HCT116 (cell line): ENCODE measurements around the gene ATAD1. TPM values are rescaled to one million over a fixed set of nuclear protein-coding genes. Genes with fewer than 3 reads are reported as not detected.

Experiments used
- ATAC-seq: fragments of 200-7000 bp; cut with Tn5 transposase; 2 replicates; pipeline ENCODE4 v1.9.1; 2020; ENCODE audit warnings: mild to moderate bottlenecking, moderate library complexity
- BruUV-seq: library from RNA; stranded (reverse); fragments of 400-500 nt; replicated peaks from 2 replicates; lab custom pipeline; 2021; lab: Mats Ljungman, UMichigan
- CTCF ChIA-PET: fragments of 300-600 bp; sonication (Branson Sonifier 250); formaldehyde crosslinking; loops from one replicate; lab custom pipeline; 2021; ENCODE audit warnings: antibody characterized with exemption; lab: Charles Lee
- POLR2A ChIA-PET: fragments of 300-600, 350-600 bp; sonication (Branson Sonifier 250); formaldehyde crosslinking; loops from one replicate; lab custom pipeline; 2021; ENCODE audit warnings: antibody characterized with exemption; lab: Charles Lee
- RAD21 ChIA-PET, 2 experiments: fragments of 300-600 bp; sonication (Branson Sonifier 250); formaldehyde crosslinking; loops; one replicate each; lab custom pipeline; 2023; ENCODE audit warnings: low total read pairs in 2 of 2; ENCODE audit not compliant: uncharacterized antibody in 2 of 2, unreplicated experiment in 2 of 2, low non-redundant PET in 1 of 2; lab: Charles Lee
- DNase-seq: peaks from one replicate; pipeline ENCODE4 v3.0.0-alpha.2; 2010; ENCODE audit warnings: low read depth, low spot score
- H2AFZ ChIP-seq: fragments of 200-600 bp; shearing (Covaris generic), sonication (generic); 2 replicates; pipeline ENCODE4 v1.6.1; 2017; ENCODE audit warnings: low read depth, mixed run types, mixed read lengths, antibody characterized with exemption, low read length; ENCODE audit not compliant: poor library complexity, severe bottlenecking
- H3K27ac ChIP-seq: 2 replicates; pipeline ENCODE4 v1.5.1; 2012; ENCODE audit warnings: low read depth, low read length
- H3K27me3 ChIP-seq: fragments of 200-600 bp; sonication (generic); 2 replicates; pipeline ENCODE4 v1.6.1; 2016; ENCODE audit warnings: mixed run types, low read length, mixed read lengths; ENCODE audit not compliant: insufficient read depth
- H3K36me3 ChIP-seq, 2 experiments: fragments of 200-500 bp in 1 of 2; fragments of 200-600 bp in 1 of 2; sonication (Bioruptor generic) in 1 of 2; sonication (generic) in 1 of 2; 2 replicates each; pipeline versions ENCODE4 v1.5.1 to v1.6.1; 2014 to 2016; ENCODE audit warnings: low read length in 2 of 2, inconsistent platforms in 1 of 2, mixed read lengths in 1 of 2, mixed run types in 1 of 2; ENCODE audit not compliant: insufficient read depth in 2 of 2, control insufficient read depth in 1 of 2
- H3K4me1 ChIP-seq, 2 experiments: fragments of 200-600 bp in 1 of 2; sonication (generic) in 1 of 2; 2 replicates each; pipeline versions ENCODE4 v1.5.1 to v1.6.1; 2012 to 2017; ENCODE audit warnings: low read length in 2 of 2, inconsistent platforms in 1 of 2, mild to moderate bottlenecking in 1 of 2, mixed read lengths in 1 of 2, mixed run types in 1 of 2, moderate library complexity in 1 of 2; ENCODE audit not compliant: insufficient read depth in 2 of 2, control insufficient read depth in 1 of 2
- H3K4me2 ChIP-seq: fragments of 200-600 bp; sonication (generic); 2 replicates; pipeline ENCODE4 v1.6.1; 2017; ENCODE audit warnings: mixed run types, low read length, mixed read lengths
- H3K4me3 ChIP-seq, 2 experiments: fragments of 200-600 bp in 1 of 2; sonication (generic) in 1 of 2; replicated peaks in 1 of 2; 2 replicates each; pipeline ENCODE4 v1.5.1; 2011 to 2016; ENCODE audit warnings: low read length in 2 of 2, control low read depth in 1 of 2, low read depth in 1 of 2, mild to moderate bottlenecking in 1 of 2, mixed read lengths in 1 of 2, mixed run types in 1 of 2
- H3K79me2 ChIP-seq: fragments of 200-600 bp; sonication (generic); 2 replicates; pipeline ENCODE4 v1.6.1; 2017; ENCODE audit warnings: mild to moderate bottlenecking, mixed run types, low read length, moderate library complexity, mixed read lengths; ENCODE audit not compliant: insufficient read depth
- H3K9ac ChIP-seq: fragments of 200-600 bp; sonication (generic); 2 replicates; pipeline ENCODE4 v1.6.1; 2016; ENCODE audit warnings: low read length, mixed read lengths
- H3K9me2 ChIP-seq: fragments of 200-600 bp; sonication (generic), shearing (Covaris generic); 2 replicates; pipeline ENCODE4 v1.6.1; 2017; ENCODE audit warnings: mixed run types, mild to moderate bottlenecking, moderate library complexity; ENCODE audit not compliant: insufficient read depth
- H3K9me3 ChIP-seq, 2 experiments: fragments of 200-500 bp in 1 of 2; fragments of 200-600 bp in 1 of 2; sonication (Bioruptor generic) in 1 of 2; sonication (generic) in 1 of 2; 2 replicates each; pipeline ENCODE4 v1.6.1; 2014 to 2017; ENCODE audit warnings: low read length in 2 of 2, mixed read lengths in 2 of 2, inconsistent platforms in 1 of 2, low read depth in 1 of 2, mild to moderate bottlenecking in 1 of 2, mixed run types in 1 of 2, moderate library complexity in 1 of 2; ENCODE audit not compliant: control insufficient read depth in 1 of 2, insufficient read depth in 1 of 2
- H4K20me1 ChIP-seq: fragments of 200-600 bp; sonication (generic), shearing (Covaris generic); 2 replicates; pipeline ENCODE4 v1.6.1; 2017; ENCODE audit warnings: mixed run types, mild to moderate bottlenecking, moderate library complexity; ENCODE audit not compliant: insufficient read depth
- CTCF ChIP-seq, 3 experiments: fragments of 200-600 bp in 1 of 3; sonication (generic) in 1 of 3; IDR thresholded peaks in 2 of 3; conservative IDR thresholded peaks in 1 of 3; 2 replicates each; pipeline ENCODE4 v1.5.1; 2012 to 2017; ENCODE audit warnings: low read depth in 2 of 3, low read length in 2 of 3, antibody characterized with exemption in 1 of 3, borderline replicate concordance in 1 of 3, control low read depth in 1 of 3, mild to moderate bottlenecking in 1 of 3, mixed read lengths in 1 of 3, mixed run types in 1 of 3, moderate library complexity in 1 of 3; ENCODE audit not compliant: insufficient read depth in 1 of 3
- EGR1 ChIP-seq: IDR thresholded peaks from 2 replicates; pipeline ENCODE4 v1.6.1; 2012; ENCODE audit warnings: low read depth
- ELF1 ChIP-seq: IDR thresholded peaks from 2 replicates; pipeline ENCODE4 v1.6.1; 2012; ENCODE audit warnings: low read depth, borderline replicate concordance
- EZH2 ChIP-seq: fragments of 200-600 bp; sonication (generic); IDR thresholded peaks from 2 replicates; pipeline ENCODE4 v1.6.1; 2017; ENCODE audit warnings: antibody characterized with exemption, mixed run types
- FOSL1 ChIP-seq: IDR thresholded peaks from 2 replicates; pipeline ENCODE4 v1.6.1; 2012; ENCODE audit warnings: low read depth
- JUND ChIP-seq: IDR thresholded peaks from 2 replicates; pipeline ENCODE4 v1.6.1; 2012
- POLR2A ChIP-seq: IDR thresholded peaks from 2 replicates; pipeline ENCODE4 v1.7.0; 2011; ENCODE audit warnings: borderline replicate concordance; ENCODE audit not compliant: insufficient read depth, insufficient read length; ENCODE audit errors: extremely low read depth
- REST ChIP-seq: IDR thresholded peaks from 2 replicates; pipeline ENCODE4 v1.6.1; 2012; ENCODE audit warnings: low read depth
- ZNF274 ChIP-seq: fragments of 200-500 bp; sonication (Bioruptor generic); IDR thresholded peaks from 2 replicates; pipeline ENCODE4 v1.6.1; 2014; ENCODE audit warnings: mild to moderate bottlenecking, low read depth, low read length, inconsistent platforms
- intact Hi-C: fragments of 100-400 bp; cut with micrococcal nuclease; formaldehyde crosslinking; loops from 2 replicates; pipeline ENCODE4 v1.10.0; 2022
- total RNA-seq: library from RNA; stranded (reverse); gene quantifications from one replicate; pipeline ENCODE4 v1.2.1, GENCODE V29; 2021; ENCODE audit not compliant: unreplicated experiment
- TF ChIP-seq, protein P1 (sequence below): IDR thresholded peaks from 2 replicates; pipeline ENCODE4 v1.6.1; 2012

The ATAD1 gene
- total RNA-seq, 1 experiment from 2014 or later, result 66.4 TPM

GRCh38 chr10:87703771-87704170 is 114.3 kb downstream of the ATAD1 start:
- peaks cover 25 to 38% of the 10 kb centered on the region in 2 experiments for H3K4me1 ChIP-seq
- ChIA-PET POLR2A (no interaction called here), RAD21 (no interaction called here), CTCF (no interaction called here)
- H3K4me3 ChIP-seq, result no peak overlapping the region
- H3K79me2 ChIP-seq, result no peaks in the 10 kb centered on the region
- H2AFZ ChIP-seq, result no peak overlapping the region
- H3K27ac ChIP-seq, result no peak overlapping the region
- no peak for DNase-seq
- no peaks in the 10 kb centered on the region for H4K20me1 ChIP-seq
- BruUV-seq, result no TSS peak
- H3K9me2 ChIP-seq, result no peaks in the 10 kb centered on the region
- no peak overlapping the region for H3K4me2 ChIP-seq
- TF ChIP-seq ELF1 (no peak), CTCF (IDR thresholded peaks at IDR 0.05 in 2 of 3, conservative IDR thresholded peaks at IDR 0.05 in 1 of 3; ENCODE audit: borderline replicate concordance in 1 of 3, insufficient read depth in 1 of 3, low read depth in 2 of 3, low read length in 2 of 3) (no peak), REST (no peak), EZH2 (no peak), FOSL1 (no peak), ZNF274 (no peak), JUND (no peak), POLR2A (no peak), EGR1 (no peak)
- TF ChIP-seq, protein P1, sequence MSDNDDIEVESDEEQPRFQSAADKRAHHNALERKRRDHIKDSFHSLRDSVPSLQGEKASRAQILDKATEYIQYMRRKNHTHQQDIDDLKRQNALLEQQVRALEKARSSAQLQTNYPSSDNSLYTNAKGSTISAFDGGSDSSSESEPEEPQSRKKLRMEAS, result no peak
- H3K36me3 ChIP-seq, result no peaks in the 10 kb centered on the region
- intact Hi-C loops, result no loop called here
- ATAC-seq, result no peak
- H3K27me3 ChIP-seq, result no peaks in the 10 kb centered on the region
- H3K9ac ChIP-seq, result no peak overlapping the region
- no peaks in the 10 kb centered on the region for H3K9me3 ChIP-seq
